ENCODE results near the gene IMMT.
"Not testable (repeated sequence)": the region's sequence is repeated elsewhere in the genome, so short reads cannot be mapped to it uniquely, and the experiment has no call there.

Gene IMMT

GRCh38 chr2:86195055-86195807 lies at the start of gene IMMT:
IMMT (minus strand) TSS chr2:86195462; CDS start chr2:86195382, 80 bp downstream.
- peak; percentile 95 to 96 for DNase-seq

DNA sequence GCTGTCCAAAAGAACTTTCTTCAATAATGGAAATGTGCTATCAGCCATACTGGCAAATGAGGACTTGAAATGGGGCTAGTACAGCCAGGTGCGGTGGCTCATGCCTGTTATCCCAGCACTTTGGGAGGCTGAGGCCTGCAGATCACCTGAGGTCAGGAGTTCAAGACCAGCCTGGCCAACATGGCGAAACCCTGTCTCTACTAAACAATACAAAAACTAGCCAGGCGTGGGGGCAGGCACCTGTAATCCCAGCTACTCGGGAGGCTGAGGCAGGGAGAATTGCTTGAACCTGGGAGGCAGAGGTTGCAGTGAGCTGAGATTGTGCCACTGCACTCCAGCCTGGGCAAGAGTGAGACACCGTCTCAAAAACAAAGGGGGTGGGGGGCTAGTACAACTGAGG lies 49.5 kb upstream of the IMMT start:
- not testable (repeated sequence) for DNase-seq

GRCh38 chr2:86243950-86244733 lies 48.9 kb upstream of the IMMT start:
- DNase-seq = no peak

DNA sequence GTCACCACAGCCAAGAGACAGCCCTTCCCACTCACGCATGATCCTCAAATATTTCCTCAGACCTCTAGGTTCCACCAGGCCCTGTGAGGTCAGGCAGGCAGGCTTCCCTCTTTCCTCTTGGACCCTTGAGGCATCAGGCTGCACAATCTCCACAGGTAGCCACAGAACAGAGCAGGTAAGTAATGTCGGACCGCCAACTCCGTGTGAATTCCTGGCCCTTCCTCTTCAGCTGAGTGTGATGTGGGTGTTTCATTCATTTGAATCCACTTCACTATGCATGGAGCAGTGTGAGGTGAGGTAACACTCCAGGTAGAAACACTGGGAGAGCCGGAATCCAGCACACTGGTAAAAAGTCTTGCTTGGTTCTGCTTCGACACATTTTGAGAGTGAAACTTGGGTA lies 48.0 kb upstream of the IMMT start:
- DNase-seq = no peak

GRCh38 chr2:86241611-86242010 lies 46.3 kb upstream of the IMMT start:
- no peak for DNase-seq

DNA sequence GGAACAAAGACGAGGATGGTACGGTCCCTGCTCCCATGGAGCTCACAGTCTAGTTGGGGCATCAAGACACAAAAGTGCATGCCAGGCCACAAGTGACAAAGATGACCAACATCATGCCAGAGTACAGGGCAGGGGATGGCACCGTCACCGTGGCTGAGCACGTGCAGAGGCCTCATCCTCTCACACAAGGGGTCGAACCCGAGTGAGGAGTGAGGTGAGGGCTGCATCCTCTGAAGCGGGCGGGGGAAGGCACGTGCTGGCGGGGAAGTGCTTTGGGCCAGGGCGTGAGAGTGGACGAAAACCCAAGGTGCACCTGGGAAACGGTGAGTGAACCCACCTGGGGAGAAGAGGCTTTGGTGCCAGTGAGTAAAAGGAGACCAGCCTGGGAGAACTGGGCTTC lies 45.0 kb upstream of the IMMT start:
- no peak for DNase-seq

GRCh38 chr2:86239745-86240144 lies 44.5 kb upstream of the IMMT start:
- DNase-seq = no peak

DNA sequence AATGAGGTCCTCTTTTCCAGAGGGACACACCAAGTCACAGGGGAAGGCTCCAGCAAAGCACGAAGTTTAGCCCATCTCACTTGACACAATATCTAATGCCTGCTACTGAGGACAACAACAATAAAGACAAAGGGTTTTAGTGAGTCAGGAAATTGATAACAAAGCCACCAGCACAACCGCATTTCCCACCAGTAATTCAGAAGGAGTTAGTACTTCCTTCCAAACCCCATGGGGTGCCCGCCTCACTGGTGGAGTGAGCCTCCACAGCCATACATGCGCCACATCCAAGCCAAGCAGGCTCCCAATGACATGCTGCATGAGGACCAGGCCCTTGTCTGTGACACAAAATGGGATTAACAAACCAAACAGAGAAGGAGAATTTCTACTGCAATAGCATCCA lies 44.1 kb upstream of the IMMT start:
- DNase-seq = no peak

DNA sequence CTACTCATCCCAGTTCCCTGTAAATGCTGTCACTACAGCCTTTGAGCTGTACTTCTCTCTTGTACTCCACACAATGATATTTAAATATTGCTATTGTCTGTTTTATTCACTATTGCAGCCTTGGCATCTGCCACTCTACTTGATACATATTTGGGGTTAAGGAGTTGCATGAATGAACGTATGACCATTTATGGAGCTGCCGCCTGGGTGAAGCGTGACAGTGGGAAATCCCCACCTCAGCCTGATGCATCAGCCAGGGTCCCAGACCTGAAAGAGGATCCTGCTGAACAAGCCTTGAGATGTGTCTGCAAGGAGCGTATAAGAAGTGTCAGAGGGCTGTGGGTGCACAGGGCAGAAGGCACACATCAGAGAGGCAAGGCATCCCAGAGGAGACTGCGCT lies 43.1 kb upstream of the IMMT start:
- no peak for DNase-seq

DNA sequence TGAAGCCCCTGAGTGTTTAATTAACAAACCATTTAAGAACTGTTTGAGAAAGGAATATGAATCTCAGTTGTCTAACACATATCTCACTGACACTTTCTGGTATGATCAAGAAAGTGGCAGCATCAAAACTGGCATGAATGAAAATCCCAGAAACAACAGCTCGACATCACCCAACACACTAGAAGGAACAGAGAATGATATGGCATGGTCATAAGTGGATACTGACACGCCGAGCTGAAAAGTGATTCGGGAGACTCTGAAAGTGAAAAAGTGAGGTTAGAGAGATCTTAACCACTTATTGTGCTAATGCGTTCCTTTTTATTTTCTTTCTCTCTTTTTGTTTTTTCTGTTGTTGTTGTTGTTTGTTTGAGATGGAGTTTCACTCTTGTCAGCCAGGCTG lies 41.9 kb upstream of the IMMT start:
- no peak for DNase-seq

GRCh38 chr2:86235196-86235980 lies 40.1 kb upstream of the IMMT start:
- no peak for DNase-seq

- no peak for DNase-seq
Observed at GRCh38 chr2:86234563-86235131, 39.4 kb upstream of the IMMT start.

DNA sequence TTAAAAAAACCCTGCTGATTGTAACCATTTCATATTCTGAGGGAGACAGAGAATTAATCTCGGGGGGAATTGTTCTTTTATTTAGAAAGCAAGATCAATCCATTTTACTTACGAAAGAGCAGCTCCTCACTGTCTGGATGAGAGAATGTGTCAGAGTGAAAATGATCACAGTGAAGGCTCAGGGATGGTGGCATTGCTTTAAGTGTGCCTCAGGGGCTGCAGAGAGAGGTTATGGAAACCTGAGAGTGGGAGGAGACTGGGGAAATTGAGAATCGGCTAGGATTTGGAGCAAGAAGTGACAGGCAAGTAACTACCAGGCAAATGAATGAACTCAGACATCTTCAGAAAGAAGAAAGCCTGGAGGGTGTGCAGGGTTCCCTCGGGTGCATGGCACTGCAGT lies 38.2 kb upstream of the IMMT start:
- DNase-seq = no peak

GRCh38 chr2:86232910-86233309 lies 37.6 kb upstream of the IMMT start:
- DNase-seq = no peak

- no peak for DNase-seq
Observed at GRCh38 chr2:86232373-86232784, 37.1 kb upstream of the IMMT start.

- DNase-seq = no peak
Observed at GRCh38 chr2:86231680-86232372, 36.6 kb upstream of the IMMT start.

DNA sequence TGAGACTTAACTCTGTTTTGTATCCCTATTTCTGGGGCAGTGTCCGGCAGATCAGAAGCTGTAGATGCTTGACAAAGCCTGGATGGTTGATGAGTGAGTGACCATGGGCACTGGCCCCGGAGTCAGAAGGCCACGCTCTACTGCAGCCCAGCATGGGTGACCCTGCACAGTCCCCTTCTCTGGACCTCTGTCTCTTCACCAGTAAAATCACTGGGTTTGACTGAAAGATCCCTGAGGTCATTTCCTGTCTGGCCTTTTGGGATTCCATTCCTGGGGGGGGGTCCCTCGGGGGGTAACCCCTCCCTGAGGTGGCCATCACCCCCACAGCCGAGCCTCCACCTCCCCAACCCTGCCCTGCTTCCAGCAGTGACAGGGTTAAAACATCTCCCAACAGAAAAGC lies 35.7 kb upstream of the IMMT start:
- DNase-seq = no peak

- no peak for DNase-seq
Observed at GRCh38 chr2:86229221-86229620, 34.0 kb upstream of the IMMT start.

- not testable (repeated sequence) for DNase-seq
Observed at GRCh38 chr2:86228574-86228973, 33.3 kb upstream of the IMMT start.

- no peak for DNase-seq
Observed at GRCh38 chr2:86227685-86228084, 32.4 kb upstream of the IMMT start.

GRCh38 chr2:86226636-86227520 lies 31.6 kb upstream of the IMMT start:
- DNase-seq = no peak

- DNase-seq = no peak
Observed at GRCh38 chr2:86226070-86226469, 30.8 kb upstream of the IMMT start.
